B cell (primary cell): ENCODE results near the gene ILDR2. TPM values are rescaled to one million over a fixed set of nuclear protein-coding genes. Genes with fewer than 3 reads are reported as not detected.

Experiments
- ATAC-seq: fragments of 200-7000 bp; cut with Tn5 transposase; one replicate; pipeline ENCODE4 v1.10.0; 2021; ENCODE audit warnings: low read depth, mild to moderate bottlenecking, moderate number of reproducible peaks, moderate library complexity
- CTCF ChIA-PET: fragments of 350-600 bp; sonication (Branson Sonifier 250); formaldehyde crosslinking; loops from one replicate; lab custom pipeline; 2021; ENCODE audit warnings: antibody characterized with exemption, inconsistent platforms; lab: Charles Lee
- POLR2A ChIA-PET: fragments of 350-600 bp; sonication (Branson Sonifier 250); formaldehyde crosslinking; loops from one replicate; lab custom pipeline; 2021; ENCODE audit warnings: antibody characterized with exemption; lab: Charles Lee
- DNase-seq: peaks from one replicate; pipeline ENCODE4 v3.0.0; 2013
- H2AFZ ChIP-seq: 2 replicates; pipeline ENCODE4 v1.6.1; 2012; ENCODE audit warnings: mild to moderate bottlenecking, low read depth, low read length; ENCODE audit not compliant: insufficient read depth, poor library complexity, severe bottlenecking
- H3K27ac ChIP-seq, 2 donors: 1 replicate in 1 of 2; 2 replicates in 1 of 2; pipeline ENCODE4 v1.5.1; 2012 to 2013; ENCODE audit warnings: low read length in 2 of 2, mild to moderate bottlenecking in 2 of 2, moderate library complexity in 1 of 2
- H3K27me3 ChIP-seq, 4 experiments: fragments of 200-600 bp in 1 of 4; sonication (generic) in 1 of 4; replicated peaks in 1 of 4; 1 replicate in 2 of 4; 2 replicates in 2 of 4; pipeline versions ENCODE4 v1.6.1 to v1.7.0; 2013 to 2016; ENCODE audit warnings: low read length in 3 of 4, mild to moderate bottlenecking in 2 of 4, mixed read lengths in 1 of 4, moderate library complexity in 1 of 4; ENCODE audit not compliant: insufficient read depth in 4 of 4, control insufficient read depth in 3 of 4; ENCODE audit errors: control extremely low read depth in 1 of 4
- H3K36me3 ChIP-seq, 2 experiments: replicated peaks in 1 of 2; 1 replicate in 1 of 2; 2 replicates in 1 of 2; pipeline versions ENCODE4 v1.6.1 to v1.7.1; 2013; ENCODE audit warnings: low read length in 1 of 2; ENCODE audit not compliant: insufficient read depth in 2 of 2, control insufficient read depth in 1 of 2; ENCODE audit errors: control extremely low read depth in 1 of 2, extremely low read depth in 1 of 2
- H3K4me1 ChIP-seq, 2 donors: fragments of 200-600 bp in 1 of 2; sonication (generic) in 1 of 2; 1 replicate in 1 of 2; 2 replicates in 1 of 2; pipeline versions ENCODE4 v1.5.1 to v1.6.1; 2013 to 2017; ENCODE audit warnings: low read length in 2 of 2; ENCODE audit not compliant: control insufficient read depth in 2 of 2, insufficient read depth in 2 of 2
- H3K4me2 ChIP-seq: replicated peaks from 2 replicates; pipeline ENCODE3; 2012; ENCODE audit warnings: mild to moderate bottlenecking, low read depth, low read length; ENCODE audit not compliant: poor library complexity, severe bottlenecking
- H3K4me3 ChIP-seq, 5 experiments: fragments of 200-600 bp in 1 of 5; sonication (generic) in 1 of 5; 1 replicate in 3 of 5; 2 replicates in 2 of 5; pipeline versions ENCODE4 v1.5.1 to v1.7.0; 2011 to 2016; ENCODE audit warnings: low read length in 4 of 5, mild to moderate bottlenecking in 4 of 5, low read depth in 2 of 5, control low read depth in 1 of 5, moderate library complexity in 1 of 5; ENCODE audit not compliant: insufficient read depth in 1 of 5; ENCODE audit errors: control extremely low read depth in 1 of 5, extremely low read depth in 1 of 5
- H3K79me2 ChIP-seq: fragments of 200-600 bp; sonication (generic); one replicate; pipeline ENCODE4 v1.6.0; 2016; ENCODE audit warnings: low read length; ENCODE audit not compliant: control insufficient read depth, insufficient read depth
- H3K9ac ChIP-seq: fragments of 200-600 bp; sonication (generic); 2 replicates; pipeline ENCODE4 v1.6.1; 2017; ENCODE audit warnings: mild to moderate bottlenecking, low read length, moderate library complexity
- H3K9me3 ChIP-seq, 3 donors: one replicate each; pipeline versions ENCODE4 v1.6.1 to v1.7.1; 2013; ENCODE audit warnings: low read length in 2 of 3; ENCODE audit not compliant: control insufficient read depth in 2 of 3, insufficient read depth in 1 of 3; ENCODE audit errors: control extremely low read depth in 1 of 3
- H4K20me1 ChIP-seq: 2 replicates; pipeline ENCODE4 v1.6.0; 2012; ENCODE audit warnings: mild to moderate bottlenecking, low read length; ENCODE audit not compliant: insufficient read depth, control insufficient read depth, poor library complexity, severe bottlenecking
- H3K27ac Mint-ChIP-seq: one replicate; pipeline ENCODE4 v1.8.0; 2021; ENCODE audit warnings: mixed read lengths
- H3K27me3 Mint-ChIP-seq: one replicate; pipeline ENCODE4 v1.8.0; 2021; ENCODE audit warnings: mixed read lengths
- H3K4me1 Mint-ChIP-seq: one replicate; pipeline ENCODE4 v1.8.0; 2021; ENCODE audit warnings: mixed read lengths
- H3K4me3 Mint-ChIP-seq: one replicate; pipeline ENCODE4 v1.8.0; 2021; ENCODE audit warnings: mixed read lengths
- H3K9me3 Mint-ChIP-seq: one replicate; pipeline ENCODE4 v1.8.0; 2022; ENCODE audit warnings: mixed read lengths; ENCODE audit not compliant: insufficient read depth
- EZH2 ChIP-seq: IDR thresholded peaks from 2 replicates; pipeline ENCODE4 v1.6.1; 2012; ENCODE audit warnings: borderline replicate concordance, low read depth, mild to moderate bottlenecking, moderate library complexity, low read length; ENCODE audit not compliant: insufficient read depth, poor library complexity, severe bottlenecking
- WGBS: methylation state at CpG from one replicate; pipeline ENCODE4 v1.1.5; 2013; ENCODE audit warnings: missing lambda C conversion rate; ENCODE audit not compliant: insufficient coverage; 5-methylcytosine and 5-hydroxymethylcytosine counted together
- intact Hi-C: fragments of 100-400 bp; cut with micrococcal nuclease; formaldehyde crosslinking; loops from one replicate; pipeline ENCODE4 v1.10.0; 2022
- polyA plus RNA-seq: library from polyadenylated mRNA; depleted of rRNA; stranded (reverse); fragments of >200 nt; gene quantifications from 2 replicates; pipeline ENCODE4 v1.2.3, GENCODE V29; 2012
- total RNA-seq, 2 donors: library from RNA; stranded (reverse); fragments of 120-200 nt in 1 of 2; gene quantifications; 1 replicate in 1 of 2; 2 replicates in 1 of 2; pipeline versions ENCODE4 v1.2.3 to v1.2.4, GENCODE V29; 2013 to 2022
- TF ChIP-seq, protein P1 (sequence below): fragments of 200-600 bp; IDR thresholded peaks from one replicate; pipeline ENCODE4 v1.8.0; 2022; ENCODE audit warnings: antibody characterized with exemption, mild to moderate bottlenecking

ILDR2 gene
- total and polyA plus RNA-seq, 2 donors (not counting 1 experiment from before 2014, with no cell fraction given): 0.01 TPM; not detected in 1

GRCh38 chr1:166899769-166900168 lies 75.6 kb downstream of the ILDR2 start:
- Histone ChIP-seq H3K36me3 (no peaks in the 10 kb centered on the region), H3K9ac (no peak overlapping the region), H3K79me2 (no peaks in the 10 kb centered on the region), H3K4me2 (no peak overlapping the region), H4K20me1 (no peaks in the 10 kb centered on the region), H2AFZ (no peak overlapping the region), H3K4me1 (peaks cover 11 to 14% of the 10 kb centered on the region in 2 donors), H3K9me3 (peaks cover 3 to 13% (median 10%) of the 10 kb centered on the region in 3 donors), H3K27me3 (peaks cover 0 to 4% (median 0%) of the 10 kb centered on the region in 4 experiments), H3K4me3 (no peak overlapping the region), H3K27ac (no peak overlapping the region)
- ATAC-seq (no peak), DNase-seq (no peak)
- CTCF ChIA-PET: interaction anchor here (5.0 to 21.5 kb wide), 2 partner anchors 10 to 158 kb away, joined by 32 to 944 read pairs; no protein-coding TSS in a partner anchor
- intact Hi-C loops: no loop called here
- Mint-ChIP-seq H3K9me3 (peaks cover 5% of the 10 kb centered on the region), H3K4me3 (no peak overlapping the region), H3K27ac (no peak overlapping the region), H3K27me3 (peaks cover 20% of the 10 kb centered on the region), H3K4me1 (peaks cover 18% of the 10 kb centered on the region)
- TF ChIP-seq, protein P1, sequence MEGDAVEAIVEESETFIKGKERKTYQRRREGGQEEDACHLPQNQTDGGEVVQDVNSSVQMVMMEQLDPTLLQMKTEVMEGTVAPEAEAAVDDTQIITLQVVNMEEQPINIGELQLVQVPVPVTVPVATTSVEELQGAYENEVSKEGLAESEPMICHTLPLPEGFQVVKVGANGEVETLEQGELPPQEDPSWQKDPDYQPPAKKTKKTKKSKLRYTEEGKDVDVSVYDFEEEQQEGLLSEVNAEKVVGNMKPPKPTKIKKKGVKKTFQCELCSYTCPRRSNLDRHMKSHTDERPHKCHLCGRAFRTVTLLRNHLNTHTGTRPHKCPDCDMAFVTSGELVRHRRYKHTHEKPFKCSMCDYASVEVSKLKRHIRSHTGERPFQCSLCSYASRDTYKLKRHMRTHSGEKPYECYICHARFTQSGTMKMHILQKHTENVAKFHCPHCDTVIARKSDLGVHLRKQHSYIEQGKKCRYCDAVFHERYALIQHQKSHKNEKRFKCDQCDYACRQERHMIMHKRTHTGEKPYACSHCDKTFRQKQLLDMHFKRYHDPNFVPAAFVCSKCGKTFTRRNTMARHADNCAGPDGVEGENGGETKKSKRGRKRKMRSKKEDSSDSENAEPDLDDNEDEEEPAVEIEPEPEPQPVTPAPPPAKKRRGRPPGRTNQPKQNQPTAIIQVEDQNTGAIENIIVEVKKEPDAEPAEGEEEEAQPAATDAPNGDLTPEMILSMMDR: no peak
- no peak for TF ChIP-seq EZH2
- POLR2A ChIA-PET: no interaction called here

DNA sequence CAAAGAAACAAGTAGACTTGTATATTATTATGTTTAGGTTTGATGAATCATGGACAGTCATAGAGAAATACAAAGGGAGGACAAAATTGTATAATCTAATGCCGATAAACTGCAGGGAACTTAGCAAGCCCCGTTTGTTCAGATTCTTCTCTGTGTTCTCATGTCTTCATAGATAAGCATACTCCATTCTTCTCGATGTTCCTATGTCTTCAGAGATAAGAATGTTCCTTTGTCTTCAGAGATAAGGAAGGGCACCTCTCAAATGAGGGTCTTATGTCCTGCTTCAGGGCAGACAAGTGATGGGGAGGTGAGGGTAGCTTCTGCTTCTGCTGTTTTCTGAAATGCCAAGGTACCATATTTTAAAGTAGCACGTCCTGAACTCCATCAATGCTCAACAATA lies 79.6 kb downstream of the ILDR2 start:
- Mint-ChIP-seq H3K4me1 (no peaks in the 10 kb centered on the region), H3K27ac (no peak overlapping the region), H3K4me3 (no peak overlapping the region), H3K9me3 (peaks cover 5% of the 10 kb centered on the region), H3K27me3 (peaks cover 36% of the 10 kb centered on the region)
- Histone ChIP-seq H2AFZ (no peak overlapping the region), H3K9ac (no peak overlapping the region), H3K36me3 (no peaks in the 10 kb centered on the region), H3K4me2 (no peak overlapping the region), H3K27me3 (peaks cover 0 to 10% (median 2%) of the 10 kb centered on the region in 4 experiments), H3K4me3 (no peak overlapping the region), H4K20me1 (no peaks in the 10 kb centered on the region), H3K4me1 (no peaks in the 10 kb centered on the region), H3K79me2 (no peaks in the 10 kb centered on the region), H3K9me3 (peaks cover 3 to 13% (median 10%) of the 10 kb centered on the region in 3 donors), H3K27ac (no peak overlapping the region)
- ChIA-PET POLR2A (no interaction called here), CTCF (interaction anchor here (1.0 kb wide), 1 partner anchor 14 kb away, joined by 3 read pairs; no protein-coding TSS in a partner anchor)
- TF ChIP-seq, protein P1: no peak
- TF ChIP-seq EZH2: no peak
- WGBS: no CpG with 5 or more reads among the region's 4 CpGs
- no peak for ATAC-seq
- no peak for DNase-seq
- intact Hi-C loops: no loop called here
